ENCODE measurements around the gene SLC28A2.
"Not testable (repeated sequence)": the region's sequence is repeated elsewhere in the genome, so short reads cannot be mapped to it uniquely, and the experiment has no call there.

Gene SLC28A2

GRCh38 chr15:45259796-45260195 lies 7.8 kb downstream of the SLC28A2 start:
- DNase-seq = no peak

GRCh38 chr15:45262906-45263461 lies 10.9 kb downstream of the SLC28A2 start:
- DNase-seq = no peak

- no peak for DNase-seq
These were observed 11.8 kb downstream of the SLC28A2 start for GRCh38 chr15:45263854-45264253.

GRCh38 chr15:45265506-45265905 lies 13.5 kb downstream of the SLC28A2 start:
- no peak for DNase-seq

- no peak for DNase-seq
These were observed 16.1 kb downstream of the SLC28A2 start for GRCh38 chr15:45268135-45268534.

GRCh38 chr15:45274636-45275380 lies 22.8 kb downstream of the SLC28A2 start:
- DNase-seq = no peak

- DNase-seq = peak in 1 of 56 donors; percentile 14
These were observed 24.8 kb downstream of the SLC28A2 start for GRCh38 chr15:45276831-45277230.

GRCh38 chr15:45279024-45279698 lies 27.1 kb downstream of the SLC28A2 start:
- peak; percentile 87 to 99 (median 98) for DNase-seq

- DNase-seq = no peak
These were observed 33.4 kb downstream of the SLC28A2 start for GRCh38 chr15:45285413-45285812.

- no peak for DNase-seq
These were observed 35.4 kb downstream of the SLC28A2 start for GRCh38 chr15:45287390-45287956.

GRCh38 chr15:45288947-45289346 lies 36.9 kb downstream of the SLC28A2 start:
- no peak for DNase-seq

GRCh38 chr15:45291822-45292582 lies 40.0 kb downstream of the SLC28A2 start:
- DNase-seq = no peak

GRCh38 chr15:45293326-45293725 lies 41.3 kb downstream of the SLC28A2 start:
- not testable (repeated sequence) for DNase-seq

GRCh38 chr15:45298964-45299378 lies 46.9 kb downstream of the SLC28A2 start:
- not testable (repeated sequence) for DNase-seq

- DNase-seq = no peak
These were observed 52.7 kb downstream of the SLC28A2 start for GRCh38 chr15:45304711-45305110.

- DNase-seq = no peak
These were observed 54.1 kb downstream of the SLC28A2 start for GRCh38 chr15:45306105-45306504.

GRCh38 chr15:45307230-45307924 lies 55.3 kb downstream of the SLC28A2 start:
- DNase-seq = peak in 1 of 56 donors; percentile 31

- DNase-seq = not testable (repeated sequence)
These were observed 62.1 kb downstream of the SLC28A2 start for GRCh38 chr15:45314117-45314516.

- peak in 12 of 56 donors; percentile 1 to 36 (median 12) for DNase-seq
These were observed 62.9 kb downstream of the SLC28A2 start for GRCh38 chr15:45314960-45315359.

GRCh38 chr15:45319472-45320214 lies 67.6 kb downstream of the SLC28A2 start:
- DNase-seq = no peak

Data from nucleus accumbens (tissue), 56 donors.